OCI-LY7 (cell line): ENCODE measurements around the gene HEG1. TPM values are rescaled to one million over a fixed set of nuclear protein-coding genes. Genes with fewer than 3 reads are reported as not detected.

Experiments used
- BruUV-seq: library from RNA; stranded (reverse); fragments of 400-500 nt; replicated peaks from 2 replicates; lab custom pipeline; 2021; lab: Mats Ljungman, UMichigan
- CTCF ChIA-PET: fragments of 300-600 bp; sonication (Branson Sonifier 250); formaldehyde crosslinking; loops from one replicate; lab custom pipeline; 2022; ENCODE audit warnings: antibody characterized with exemption; ENCODE audit not compliant: unreplicated experiment; lab: Charles Lee
- POLR2A ChIA-PET: fragments of 300-600 bp; sonication (Branson Sonifier 250); formaldehyde crosslinking; loops from one replicate; lab custom pipeline; 2022; ENCODE audit warnings: antibody characterized with exemption; lab: Charles Lee
- DNase-seq: peaks from one replicate; pipeline ENCODE4 v3.0.0-alpha.2; 2015; ENCODE audit warnings: low spot score
- H2AFZ ChIP-seq: fragments of 200-600 bp; sonication (generic), shearing (Covaris generic); 2 replicates; pipeline ENCODE4 v1.6.1; 2014; ENCODE audit warnings: mild to moderate bottlenecking, antibody characterized with exemption, low read length, moderate library complexity
- H3K27ac ChIP-seq: fragments of 200-600 bp; sonication (generic); 2 replicates; pipeline ENCODE4 v1.5.1; 2014; ENCODE audit warnings: mixed run types, low read depth, mild to moderate bottlenecking, moderate library complexity, low read length, inconsistent platforms; ENCODE audit not compliant: poor library complexity, severe bottlenecking
- H3K36me3 ChIP-seq: fragments of 200-600 bp; sonication (generic); 2 replicates; pipeline ENCODE4 v1.6.1; 2014; ENCODE audit warnings: mild to moderate bottlenecking, antibody characterized with exemption, low read length, moderate library complexity, mixed read lengths; ENCODE audit not compliant: insufficient read depth
- H3K4me1 ChIP-seq: fragments of 200-600 bp; sonication (generic); 2 replicates; pipeline ENCODE4 v1.5.1; 2014; ENCODE audit warnings: mild to moderate bottlenecking, low read length; ENCODE audit not compliant: insufficient read depth, poor library complexity, severe bottlenecking
- H3K4me2 ChIP-seq: fragments of 200-600 bp; sonication (generic); 2 replicates; pipeline ENCODE4 v1.6.1; 2014; ENCODE audit warnings: mild to moderate bottlenecking, low read length
- H3K4me3 ChIP-seq: fragments of 200-600 bp; sonication (generic); 2 replicates; pipeline ENCODE4 v1.5.1; 2014; ENCODE audit warnings: mild to moderate bottlenecking, low read depth, low read length; ENCODE audit not compliant: poor library complexity, severe bottlenecking
- H3K79me2 ChIP-seq: fragments of 200-600 bp; sonication (generic); 2 replicates; pipeline ENCODE4 v1.6.1; 2016; ENCODE audit warnings: low read depth, mild to moderate bottlenecking, low read length, moderate library complexity, mixed read lengths; ENCODE audit not compliant: insufficient read depth
- H3K9me2 ChIP-seq: fragments of 200-600 bp; sonication (generic); 2 replicates; pipeline ENCODE4 v1.6.1; 2016; ENCODE audit warnings: mild to moderate bottlenecking, low read length, mixed read lengths; ENCODE audit not compliant: insufficient read depth
- H3K9me3 ChIP-seq: fragments of 200-600 bp; sonication (generic); 2 replicates; pipeline ENCODE4 v1.6.1; 2014; ENCODE audit warnings: mild to moderate bottlenecking, mixed run types, low read length, mixed read lengths
- H4K20me1 ChIP-seq: fragments of 200-600 bp; sonication (generic); 2 replicates; pipeline ENCODE4 v1.6.1; 2014; ENCODE audit warnings: mild to moderate bottlenecking, antibody characterized with exemption, low read length, moderate library complexity, mixed read lengths; ENCODE audit not compliant: insufficient read depth
- CTCF ChIP-seq: fragments of 200-600 bp; sonication (generic); conservative IDR thresholded peaks from 2 replicates; pipeline ENCODE4 v1.5.1; 2014; ENCODE audit warnings: mild to moderate bottlenecking, antibody characterized with exemption, low read length, moderate library complexity, mixed read lengths
- EZH2phosphoT487 ChIP-seq: fragments of 200-600 bp; sonication (generic); IDR thresholded peaks from 2 replicates; pipeline ENCODE4 v1.6.1; 2018; ENCODE audit warnings: low read depth, borderline replicate concordance, mild to moderate bottlenecking, mixed run types, antibody characterized with exemption, low read length, moderate library complexity, mixed read lengths
- intact Hi-C: fragments of 100-400 bp; cut with micrococcal nuclease; formaldehyde crosslinking; loops from one replicate; pipeline ENCODE4 v1.10.0; 2022; ENCODE audit not compliant: unreplicated experiment
- total RNA-seq, 2 experiments: library from RNA; depleted of rRNA in 1 of 2; stranded (reverse); fragments of >200 nt in 1 of 2; shearing (Covaris generic) in 1 of 2; gene quantifications; 2 replicates each; pipeline ENCODE4 v1.2.3, GENCODE V29; 2014 to 2022

Gene HEG1
- total RNA-seq, 2 experiments from 2014 or later: 2.4 to 6.0 TPM

GRCh38 chr3:125098611-125099291 lies 43.0 kb upstream of the HEG1 start:
- DNase-seq: no peak
- H3K9me2 ChIP-seq: no peaks in the 10 kb centered on the region
- no peaks in the 10 kb centered on the region for H4K20me1 ChIP-seq
- no peak overlapping the region for H3K4me3 ChIP-seq
- H3K27ac ChIP-seq: no peak overlapping the region
- intact Hi-C loops: no loop called here
- no TSS peak for BruUV-seq
- no peaks in the 10 kb centered on the region for H3K36me3 ChIP-seq
- no peaks in the 10 kb centered on the region; the same call in 1 of the 2 replicates for H3K79me2 ChIP-seq
- no peak overlapping the region for H3K4me2 ChIP-seq
- no peaks in the 10 kb centered on the region for H3K4me1 ChIP-seq
- POLR2A ChIA-PET: interaction anchor here (0.8 to 1.5 kb wide), 2 partner anchors 11 to 161 kb away, joined by 3 to 12 read pairs; no protein-coding TSS in a partner anchor
- H2AFZ ChIP-seq: no peak overlapping the region
- H3K9me3 ChIP-seq: no peaks in the 10 kb centered on the region
- no peak for TF ChIP-seq CTCF
- no peak for TF ChIP-seq EZH2phosphoT487
- CTCF ChIA-PET: no interaction called here

- Histone ChIP-seq H3K4me3 (no peak overlapping the region), H3K9me2 (no peaks in the 10 kb centered on the region), H3K4me2 (no peak overlapping the region), H3K27ac (no peak overlapping the region), H3K36me3 (no peaks in the 10 kb centered on the region), H3K4me1 (no peaks in the 10 kb centered on the region), H3K9me3 (no peaks in the 10 kb centered on the region), H4K20me1 (no peaks in the 10 kb centered on the region), H3K79me2 (no peaks in the 10 kb centered on the region), H2AFZ (no peak overlapping the region)
- POLR2A ChIA-PET: no interaction called here
- DNase-seq: no peak
- no peak for TF ChIP-seq CTCF
- TF ChIP-seq EZH2phosphoT487: no peak
- CTCF ChIA-PET: no interaction called here
- BruUV-seq: no TSS peak
- intact Hi-C loops: no loop called here
Measured at GRCh38 chr3:125090649-125091048, 34.9 kb upstream of the HEG1 start.

- intact Hi-C loops: no loop called here
- Histone ChIP-seq H4K20me1 (no peaks in the 10 kb centered on the region), H3K4me3 (no peak overlapping the region), H3K79me2 (no peaks in the 10 kb centered on the region), H3K4me2 (no peak overlapping the region), H3K27ac (no peak overlapping the region), H3K9me3 (no peaks in the 10 kb centered on the region), H3K36me3 (no peaks in the 10 kb centered on the region), H2AFZ (no peak overlapping the region), H3K9me2 (no peaks in the 10 kb centered on the region), H3K4me1 (no peaks in the 10 kb centered on the region)
- no TSS peak for BruUV-seq
- ChIA-PET POLR2A (no interaction called here), CTCF (no interaction called here)
- no peak for DNase-seq
- no peak for TF ChIP-seq EZH2phosphoT487
Measured at GRCh38 chr3:125087768-125088391, 32.1 kb upstream of the HEG1 start.
